Measurements from ENCODE around the gene ARID1A.

GRCh38 chr1:26814893-26815292 lies 119.1 kb downstream of the ARID1A start:
- TF ChIP-seq CTCF (IDR thresholded peaks at IDR 0.05; ENCODE audit: insufficient read depth, low read length, poor library complexity, severe bottlenecking), result no peak
- TF ChIP-seq EZH2phosphoT487 (conservative IDR thresholded peaks at IDR 0.05; ENCODE audit: low read length), result no peak
